GM12878 (cell line): ENCODE results near the gene PDX1. TPM values are rescaled to one million over a fixed set of nuclear protein-coding genes. Genes with fewer than 3 reads are reported as not detected.

Source experiments
- ATAC-seq: fragments of 200-7000 bp; cut with Tn5 transposase; 3 replicates; pipeline ENCODE4 v1.9.1; 2020; ENCODE audit warnings: mild to moderate bottlenecking, moderate library complexity
- BruUV-seq: library from RNA; stranded (reverse); fragments of 400-500 nt; replicated peaks from 2 replicates; lab custom pipeline; 2021; lab: Mats Ljungman, UMichigan
- CTCF ChIA-PET: fragments of 300-600 bp; sonication (Branson Sonifier 250); formaldehyde crosslinking; extraction: SDS; loops from one replicate; lab custom pipeline; 2021; ENCODE audit warnings: inconsistent platforms; lab: Yijun Ruan, JAX
- POLR2A ChIA-PET: fragments of 350-600 bp; formaldehyde crosslinking; extraction: SDS; loops from one replicate; lab custom pipeline; 2021; ENCODE audit warnings: inconsistent platforms; lab: Charles Lee
- RAD21 ChIA-PET: fragments of 300-600 bp; sonication (Branson Sonifier 250); formaldehyde crosslinking; loops from one replicate; lab custom pipeline; 2023; ENCODE audit warnings: antibody characterized with exemption; ENCODE audit not compliant: unreplicated experiment; lab: Charles Lee
- SMC1A ChIA-PET: fragments of 300-600 bp; sonication (Branson Sonifier 250); formaldehyde crosslinking; loops from one replicate; lab custom pipeline; 2023; ENCODE audit not compliant: unreplicated experiment, uncharacterized antibody; lab: Charles Lee
- DNase-seq: peaks from one replicate; pipeline ENCODE4 v3.0.0-alpha.2; 2011; ENCODE audit warnings: low read depth, low spot score
- FAIRE-seq: peaks from 3 replicates; lab custom pipeline; 2011; peaks lifted over from hg19 to GRCh38; lab: Jason Lieb, UNC
- H2AFZ ChIP-seq: 2 replicates; pipeline ENCODE4 v1.6.0; 2011; ENCODE audit warnings: low read depth, low read length, control low read depth; ENCODE audit not compliant: control insufficient read depth
- H3K27ac ChIP-seq: 2 replicates; pipeline ENCODE4 v1.5.1; 2011; ENCODE audit warnings: control low read depth; ENCODE audit not compliant: control insufficient read depth, insufficient read depth
- H3K27me3 ChIP-seq, 2 experiments: replicated peaks in 1 of 2; 2 replicates each; pipeline versions ENCODE4 v1.6.0 to v1.6.1; 2011; ENCODE audit warnings: low read length in 1 of 2; ENCODE audit not compliant: control insufficient read depth in 2 of 2, insufficient read depth in 2 of 2
- H3K36me3 ChIP-seq, 2 experiments: 2 replicates each; pipeline ENCODE4 v1.5.1; 2011; ENCODE audit warnings: low read length in 1 of 2; ENCODE audit not compliant: control insufficient read depth in 2 of 2, insufficient read depth in 2 of 2
- H3K4me1 ChIP-seq: 2 replicates; pipeline ENCODE4 v1.6.1; 2011; ENCODE audit warnings: mild to moderate bottlenecking, low read length, moderate library complexity, mixed read lengths; ENCODE audit not compliant: control insufficient read depth, insufficient read depth
- H3K4me2 ChIP-seq: 2 replicates; pipeline ENCODE4 v1.6.0; 2011; ENCODE audit warnings: control low read depth; ENCODE audit not compliant: control insufficient read depth, insufficient read depth
- H3K4me3 ChIP-seq: fragments of 200-600 bp; sonication (generic); 2 replicates; pipeline ENCODE4 v1.5.1; 2016
- H3K79me2 ChIP-seq: 2 replicates; pipeline ENCODE4 v1.6.0; 2011; ENCODE audit warnings: low read length; ENCODE audit not compliant: control insufficient read depth, insufficient read depth
- H3K9ac ChIP-seq: 2 replicates; pipeline ENCODE4 v1.8.0; 2011; ENCODE audit warnings: low read length, control low read depth, mixed read lengths; ENCODE audit not compliant: control insufficient read depth, insufficient read depth
- H3K9me3 ChIP-seq: replicated peaks from 3 replicates; pipeline ENCODE4 v1.5.1; 2011; ENCODE audit warnings: mild to moderate bottlenecking, low read length; ENCODE audit not compliant: control insufficient read depth, insufficient read depth
- H4K20me1 ChIP-seq: 2 replicates; pipeline ENCODE4 v1.6.0; 2011; ENCODE audit not compliant: control insufficient read depth, insufficient read depth
- FOXK2 ChIP-seq: fragments of 450-650 bp; IDR thresholded peaks from 2 replicates; pipeline ENCODE4 v1.6.1; 2017; ENCODE audit warnings: mild to moderate bottlenecking, moderate library complexity
- MYC ChIP-seq: IDR thresholded peaks from 2 replicates; pipeline ENCODE4 v1.6.1; 2011; ENCODE audit warnings: mild to moderate bottlenecking, low read length, moderate library complexity, inconsistent platforms; ENCODE audit not compliant: insufficient read depth, insufficient replicate concordance, insufficient read length, severe bottlenecking
- RUNX3 ChIP-seq: IDR thresholded peaks from 2 replicates; pipeline ENCODE4 v1.6.1; 2012; ENCODE audit warnings: low read length, inconsistent platforms
- SUZ12 ChIP-seq: fragments of 200-600 bp; sonication (generic); IDR thresholded peaks from one replicate; pipeline ENCODE4 v1.6.1; 2018; ENCODE audit warnings: antibody characterized with exemption, mild to moderate bottlenecking; ENCODE audit not compliant: unreplicated experiment
- ZNF217 ChIP-seq: fragments of 450-650 bp; IDR thresholded peaks from 2 replicates; pipeline ENCODE4 v1.6.1; 2017; ENCODE audit warnings: antibody characterized with exemption, mild to moderate bottlenecking
- ZNF592 ChIP-seq: fragments of 450-650 bp; IDR thresholded peaks from 2 replicates; pipeline ENCODE4 v1.6.1; 2017; ENCODE audit warnings: mild to moderate bottlenecking, moderate library complexity
- WGBS: methylation state at CpG from one replicate; pipeline ENCODE4 v1.1.6; 2016; ENCODE audit warnings: low lambda C conversion rate; ENCODE audit not compliant: insufficient replicate concordance, insufficient coverage; ENCODE audit errors: missing lambda C conversion rate; 5-methylcytosine and 5-hydroxymethylcytosine counted together
- in situ Hi-C: fragments of 300-500 bp; cut with MboI; formaldehyde crosslinking; loops from 9 replicates; pipeline ENCODE4 v1.14.3; 2018; ENCODE audit warnings: mixed read lengths
- intact Hi-C: fragments of 100-400 bp; cut with micrococcal nuclease; formaldehyde crosslinking; loops from one replicate; pipeline ENCODE4 v1.14.2; 2022; ENCODE audit not compliant: unreplicated experiment
- polyA plus RNA-seq, 11 experiments: library from polyadenylated mRNA; depleted of rRNA in 4 of 11; unstranded in 6 of 11; stranded (reverse) in 5 of 11; fragments of >200 nt; fragmentation: Nextera tagmentation in 4 of 11; fragmentation: Illumina TruSeq in 1 of 11; extraction: Ambion mirVana in 4 of 11; extraction: Trizol in 1 of 11; gene quantifications; 1 replicate in 1 of 11; 2 replicates in 10 of 11; pipeline versions ENCODE4 v1.2.1 to v1.2.3, GENCODE V29; 2011 to 2016; ENCODE audit warnings: inconsistent platforms in 2 of 11, missing spikeins in 2 of 11, low read depth in 1 of 11
- total RNA-seq, 4 experiments: library from RNA; depleted of rRNA in 3 of 4; stranded (reverse); fragments of >200 nt in 3 of 4; fragmentation: Illumina TruSeq in 1 of 4; extraction: Trizol in 1 of 4; gene quantifications; 2 replicates each; pipeline versions ENCODE4 v1.2.1 to v1.2.3, GENCODE V29; 2013 to 2021
- TF ChIP-seq, protein P1 (sequence below), 3 experiments: IDR thresholded peaks in 2 of 3; conservative IDR thresholded peaks in 1 of 3; 2 replicates each; pipeline ENCODE4 v1.5.1; 2011; ENCODE audit warnings: low read depth in 3 of 3, low read length in 3 of 3, mild to moderate bottlenecking in 3 of 3, control low read depth in 2 of 3, moderate library complexity in 2 of 3, inconsistent platforms in 1 of 3, mixed read lengths in 1 of 3; ENCODE audit not compliant: control insufficient read depth in 2 of 3, insufficient read depth in 1 of 3; ENCODE audit errors: extremely low read depth in 1 of 3

Gene PDX1
- total and polyA plus RNA-seq, 10 of the 15 experiments (the other 5 are each of a cell fraction or from before 2014, with no cell fraction given) = 0.02 to 0.03 TPM; not detected in 8

DNA sequence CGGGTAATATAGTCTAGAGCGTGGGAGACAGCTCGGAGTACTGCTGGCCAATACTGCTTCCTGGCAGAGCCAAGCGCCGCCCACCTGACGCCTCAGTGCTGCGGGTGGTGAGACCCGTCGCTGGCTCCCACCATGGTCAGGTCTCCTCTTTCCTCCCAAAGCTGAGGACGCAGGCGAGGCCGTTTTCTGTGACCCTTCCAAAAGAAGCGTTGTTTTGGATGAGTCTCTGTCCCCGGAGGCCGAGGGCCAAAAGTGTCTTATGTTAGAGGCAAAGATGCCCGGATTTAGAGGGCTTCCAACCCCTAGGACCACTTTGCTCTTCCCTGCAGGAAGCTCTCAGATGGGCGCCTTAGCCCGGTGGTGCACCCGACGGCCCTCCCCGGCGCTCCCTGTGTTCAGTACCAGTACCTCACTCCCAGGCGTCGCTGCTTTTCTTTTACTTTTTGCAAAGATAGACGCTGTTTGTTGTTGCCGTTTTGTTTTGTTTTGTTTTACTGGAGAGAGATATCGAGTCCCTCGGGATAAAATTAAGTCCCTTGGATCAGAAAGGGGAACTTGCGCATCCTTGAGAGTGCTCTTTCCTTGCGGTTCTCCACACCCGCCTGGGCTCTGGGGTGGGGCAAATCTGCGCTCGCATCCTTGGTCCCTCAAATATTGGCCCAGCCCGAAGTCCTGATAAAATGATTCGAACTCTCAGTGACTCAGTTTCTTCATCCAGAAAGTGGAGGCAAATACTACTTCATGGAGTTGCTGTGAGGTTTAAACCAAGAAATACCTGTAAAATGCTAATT, 7.0 kb downstream of the PDX1 start:
- no peaks in the 10 kb centered on the region for H3K4me1 ChIP-seq
- H3K79me2 ChIP-seq = no peaks in the 10 kb centered on the region
- POLR2A ChIA-PET = no interaction called here
- TF ChIP-seq MYC = no peak
- no peak for TF ChIP-seq RUNX3
- H4K20me1 ChIP-seq = no peaks in the 10 kb centered on the region
- SMC1A ChIA-PET = no interaction called here
- no peak overlapping the region for H3K4me3 ChIP-seq
- H3K27me3 ChIP-seq = peaks cover 29 to 51% of the 10 kb centered on the region in 2 experiments
- H3K36me3 ChIP-seq = no peaks in the 10 kb centered on the region
- DNase-seq (no peak), FAIRE-seq (no peak), ATAC-seq (no peak)
- CTCF ChIA-PET = interaction anchor here (0.7 to 1.0 kb wide), 2 partner anchors 58 to 72 kb away, joined by 3 read pairs; no protein-coding TSS in a partner anchor
- no peak overlapping the region for H3K4me2 ChIP-seq
- RAD21 ChIA-PET = interaction anchor here (1.5 to 1.6 kb wide), 2 partner anchors 11 to 47 kb away, joined by 3 to 4 read pairs; no protein-coding TSS in a partner anchor
- in situ Hi-C loops = no loop called here
- 36% methylated on average over 35 of the region's 35 CpGs for WGBS
- no peak overlapping the region for H2AFZ ChIP-seq
- no peak overlapping the region for H3K9ac ChIP-seq
- no peaks in the 10 kb centered on the region; the same call in 2 of the 3 replicates for H3K9me3 ChIP-seq
- intact Hi-C loops = no loop called here
- H3K27ac ChIP-seq = no peak overlapping the region
- BruUV-seq = no TSS peak

DNA sequence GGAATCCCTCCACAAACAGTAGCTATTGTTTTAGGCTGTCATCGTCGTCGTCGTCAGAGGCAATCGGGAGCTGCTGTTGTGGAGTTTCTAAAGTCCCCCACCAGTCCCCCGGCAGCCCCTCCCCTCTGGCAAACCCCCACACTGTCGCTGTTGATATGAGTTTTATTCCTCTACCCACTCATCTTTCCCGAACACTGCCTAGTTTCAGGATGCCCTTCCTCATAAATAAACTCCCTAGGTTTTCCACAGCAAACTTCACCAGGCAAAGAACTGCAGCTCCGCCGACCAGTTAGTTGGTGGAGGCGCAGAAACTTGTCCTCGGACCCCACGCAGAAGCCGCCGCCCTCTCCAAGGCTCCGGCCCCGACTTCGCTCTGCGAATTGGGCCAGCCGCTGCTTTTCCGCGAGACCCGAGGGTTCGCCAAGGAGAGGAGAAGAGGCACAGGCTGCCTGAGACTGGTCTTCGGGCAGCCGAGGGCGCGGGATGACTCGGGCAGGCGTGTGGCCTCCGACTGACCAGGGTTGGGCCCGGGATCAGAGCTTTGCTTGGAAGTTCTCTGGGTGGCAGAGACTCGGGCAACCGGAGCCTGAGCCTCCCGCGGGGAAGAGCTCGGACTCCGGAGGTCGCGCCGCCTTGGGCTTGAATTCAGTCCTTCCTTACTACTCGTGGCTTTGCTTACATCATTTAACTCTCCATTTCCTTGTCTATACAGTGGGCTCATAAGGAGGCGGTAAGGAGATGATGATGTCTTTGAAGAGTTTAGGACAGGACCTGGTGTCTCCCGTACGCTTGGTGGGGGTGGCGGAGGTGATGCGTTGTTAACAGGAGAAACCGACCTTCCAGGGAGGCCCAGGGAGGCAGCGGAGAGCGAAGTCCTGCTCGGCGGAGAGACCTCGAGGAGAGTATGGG, 7.9 kb downstream of the PDX1 start:
- in situ Hi-C loops (no loop called here), intact Hi-C loops (no loop called here)
- H3K9ac ChIP-seq = no peak overlapping the region
- WGBS = 46% methylated on average over 44 of the region's 53 CpGs
- no peak for DNase-seq
- H3K79me2 ChIP-seq = no peaks in the 10 kb centered on the region
- BruUV-seq = no TSS peak
- H3K27ac ChIP-seq = no peak overlapping the region
- ChIA-PET SMC1A (no interaction called here), POLR2A (no interaction called here), CTCF (no interaction called here), RAD21 (interaction anchor here (1.5 to 1.6 kb wide), 2 partner anchors 12 to 48 kb away, joined by 3 to 4 read pairs; no protein-coding TSS in a partner anchor)
- H3K27me3 ChIP-seq = peaks cover 26 to 43% of the 10 kb centered on the region in 2 experiments
- H2AFZ ChIP-seq = no peak overlapping the region
- no peak for FAIRE-seq
- ATAC-seq = no peak
- H3K4me1 ChIP-seq = no peaks in the 10 kb centered on the region
- no peak overlapping the region for H3K4me3 ChIP-seq
- no peaks in the 10 kb centered on the region for H3K36me3 ChIP-seq
- peak; percentile 5 for TF ChIP-seq SUZ12
- TF ChIP-seq ZNF217 = no peak
- TF ChIP-seq, protein P1, sequence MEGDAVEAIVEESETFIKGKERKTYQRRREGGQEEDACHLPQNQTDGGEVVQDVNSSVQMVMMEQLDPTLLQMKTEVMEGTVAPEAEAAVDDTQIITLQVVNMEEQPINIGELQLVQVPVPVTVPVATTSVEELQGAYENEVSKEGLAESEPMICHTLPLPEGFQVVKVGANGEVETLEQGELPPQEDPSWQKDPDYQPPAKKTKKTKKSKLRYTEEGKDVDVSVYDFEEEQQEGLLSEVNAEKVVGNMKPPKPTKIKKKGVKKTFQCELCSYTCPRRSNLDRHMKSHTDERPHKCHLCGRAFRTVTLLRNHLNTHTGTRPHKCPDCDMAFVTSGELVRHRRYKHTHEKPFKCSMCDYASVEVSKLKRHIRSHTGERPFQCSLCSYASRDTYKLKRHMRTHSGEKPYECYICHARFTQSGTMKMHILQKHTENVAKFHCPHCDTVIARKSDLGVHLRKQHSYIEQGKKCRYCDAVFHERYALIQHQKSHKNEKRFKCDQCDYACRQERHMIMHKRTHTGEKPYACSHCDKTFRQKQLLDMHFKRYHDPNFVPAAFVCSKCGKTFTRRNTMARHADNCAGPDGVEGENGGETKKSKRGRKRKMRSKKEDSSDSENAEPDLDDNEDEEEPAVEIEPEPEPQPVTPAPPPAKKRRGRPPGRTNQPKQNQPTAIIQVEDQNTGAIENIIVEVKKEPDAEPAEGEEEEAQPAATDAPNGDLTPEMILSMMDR (IDR thresholded peaks at IDR 0.05 in 2 of 3, conservative IDR thresholded peaks at IDR 0.05 in 1 of 3; ENCODE audit: control insufficient read depth in 2 of 3, extremely low read depth in 1 of 3, insufficient read depth in 1 of 3, low read depth in 3 of 3, low read length in 3 of 3) = no peak
- TF ChIP-seq FOXK2 = no peak
- TF ChIP-seq ZNF592 = no peak
- H3K9me3 ChIP-seq = no peaks in the 10 kb centered on the region; the same call in 2 of the 3 replicates
- H3K4me2 ChIP-seq = no peak overlapping the region
- no peaks in the 10 kb centered on the region for H4K20me1 ChIP-seq
